ENCODE data around the gene PRKCA. TPM values are rescaled to one million over a fixed set of nuclear protein-coding genes. Genes with fewer than 3 reads are reported as not detected.

Gene PRKCA
- total and polyA plus RNA-seq, 4 donors, result 3.0 to 14.1 (median 5.4) TPM

DNA sequence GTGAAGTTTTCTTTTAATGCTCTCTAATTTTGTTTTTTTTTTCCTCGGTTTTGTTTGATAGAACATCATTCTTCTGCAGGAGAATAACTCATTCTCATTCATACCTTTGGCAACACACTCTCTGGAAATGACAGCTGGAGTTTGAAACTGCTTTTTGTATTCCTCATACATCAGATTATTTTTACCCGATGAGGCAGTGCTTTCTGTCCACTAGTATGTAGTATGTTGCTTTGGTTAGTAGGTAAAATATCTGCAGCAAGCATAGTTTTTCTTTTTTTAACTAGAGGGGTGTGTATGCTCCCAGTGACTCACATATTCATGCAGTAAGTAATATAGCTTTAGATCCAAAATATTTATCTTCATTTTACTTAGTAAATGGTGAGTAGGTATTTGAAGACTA lies 6.4 kb downstream of the PRKCA start:
- Histone ChIP-seq H3K9me3 (ENCODE audit: control insufficient read depth in 4 of 4, low read length in 3 of 4) (no peaks in the 10 kb centered on the region), H3K4me3 (ENCODE audit: low read depth in 1 of 3, low read length in 3 of 3) (no peak overlapping the region), H3K27me3 (ENCODE audit: control insufficient read depth in 4 of 4, insufficient read depth in 4 of 4, low read length in 3 of 4) (no peaks in the 10 kb centered on the region), H3K4me1 (ENCODE audit: control insufficient read depth in 4 of 4, insufficient read depth in 4 of 4, low read length in 3 of 4) (peaks cover 2 to 15% (median 11%) of the 10 kb centered on the region in 4 donors), H3K36me3 (ENCODE audit: control insufficient read depth in 4 of 4, insufficient read depth in 3 of 4, low read depth in 1 of 4, low read length in 3 of 4) (peaks cover 0 to 3% (median 0%) of the 10 kb centered on the region in 4 donors), H3K27ac (ENCODE audit: low read depth in 1 of 2, low read length in 2 of 2) (no peak overlapping the region), H3K9ac (ENCODE audit: low read depth in 1 of 2, low read length in 2 of 2) (no peak overlapping the region)
- 90% methylated on average over 2 of the region's 2 CpGs for WGBS
- TF ChIP-seq ATF3 (IDR thresholded peaks at IDR 0.05), result no peak
- no peak for TF ChIP-seq RAD21 (IDR thresholded peaks at IDR 0.05)
- no peak for TF ChIP-seq FOXA2 (IDR thresholded peaks at IDR 0.05)
- no peak for TF ChIP-seq EGR1 (IDR thresholded peaks at IDR 0.05; ENCODE audit: low read depth in 2 of 2)
- TF ChIP-seq NR2F2 (IDR thresholded peaks at IDR 0.05), result no peak
- TF ChIP-seq FOXA1 (IDR thresholded peaks at IDR 0.05), result no peak
- TF ChIP-seq MAX (IDR thresholded peaks at IDR 0.05), result no peak
- TF ChIP-seq, protein P1, sequence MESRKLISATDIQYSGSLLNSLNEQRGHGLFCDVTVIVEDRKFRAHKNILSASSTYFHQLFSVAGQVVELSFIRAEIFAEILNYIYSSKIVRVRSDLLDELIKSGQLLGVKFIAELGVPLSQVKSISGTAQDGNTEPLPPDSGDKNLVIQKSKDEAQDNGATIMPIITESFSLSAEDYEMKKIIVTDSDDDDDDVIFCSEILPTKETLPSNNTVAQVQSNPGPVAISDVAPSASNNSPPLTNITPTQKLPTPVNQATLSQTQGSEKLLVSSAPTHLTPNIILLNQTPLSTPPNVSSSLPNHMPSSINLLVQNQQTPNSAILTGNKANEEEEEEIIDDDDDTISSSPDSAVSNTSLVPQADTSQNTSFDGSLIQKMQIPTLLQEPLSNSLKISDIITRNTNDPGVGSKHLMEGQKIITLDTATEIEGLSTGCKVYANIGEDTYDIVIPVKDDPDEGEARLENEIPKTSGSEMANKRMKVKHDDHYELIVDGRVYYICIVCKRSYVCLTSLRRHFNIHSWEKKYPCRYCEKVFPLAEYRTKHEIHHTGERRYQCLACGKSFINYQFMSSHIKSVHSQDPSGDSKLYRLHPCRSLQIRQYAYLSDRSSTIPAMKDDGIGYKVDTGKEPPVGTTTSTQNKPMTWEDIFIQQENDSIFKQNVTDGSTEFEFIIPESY (IDR thresholded peaks at IDR 0.05), result no peak
- no peak for TF ChIP-seq HNF4A (conservative IDR thresholded peaks at IDR 0.05)
- no peak for TF ChIP-seq SP1 (IDR thresholded peaks at IDR 0.05)
- TF ChIP-seq HNF4G (IDR thresholded peaks at IDR 0.05), result no peak
- no peak for TF ChIP-seq YY1 (IDR thresholded peaks at IDR 0.05)
- TF ChIP-seq RXRA (IDR thresholded peaks at IDR 0.05), result no peak
- TF ChIP-seq GABPA (IDR thresholded peaks at IDR 0.05 in 1 of 2, conservative IDR thresholded peaks at IDR 0.05 in 1 of 2), result no peak
- no peak for TF ChIP-seq TAF1 (conservative IDR thresholded peaks at IDR 0.05)
- no peak for DNase-seq (ENCODE audit: low spot score)

- no peaks in the 10 kb centered on the region for H3K9me3 ChIP-seq (ENCODE audit: control insufficient read depth in 4 of 4, low read length in 3 of 4)
- 84% methylated on average over 4 of the region's 4 CpGs for WGBS
- H3K4me1 ChIP-seq (ENCODE audit: control insufficient read depth in 4 of 4, insufficient read depth in 4 of 4, low read length in 3 of 4), result peaks cover 2 to 6% (median 3%) of the 10 kb centered on the region in 4 donors
- H3K27me3 ChIP-seq (ENCODE audit: control insufficient read depth in 4 of 4, insufficient read depth in 4 of 4, low read length in 3 of 4), result no peaks in the 10 kb centered on the region
- H3K4me3 ChIP-seq (ENCODE audit: low read depth in 1 of 3, low read length in 3 of 3), result no peak overlapping the region
- H3K27ac ChIP-seq (ENCODE audit: low read depth in 1 of 2, low read length in 2 of 2), result no peak overlapping the region
- TF ChIP-seq FOXA2 (IDR thresholded peaks at IDR 0.05) (no peak), EGR1 (IDR thresholded peaks at IDR 0.05; ENCODE audit: low read depth in 2 of 2) (no peak), RAD21 (IDR thresholded peaks at IDR 0.05) (no peak), ATF3 (IDR thresholded peaks at IDR 0.05) (no peak), RXRA (IDR thresholded peaks at IDR 0.05) (no peak), GABPA (IDR thresholded peaks at IDR 0.05 in 1 of 2, conservative IDR thresholded peaks at IDR 0.05 in 1 of 2) (no peak), JUND (IDR thresholded peaks at IDR 0.05) (no peak), MAX (IDR thresholded peaks at IDR 0.05) (no peak), TAF1 (conservative IDR thresholded peaks at IDR 0.05) (no peak), SP1 (IDR thresholded peaks at IDR 0.05) (no peak), YY1 (IDR thresholded peaks at IDR 0.05) (no peak), NR2F2 (IDR thresholded peaks at IDR 0.05) (no peak), FOXA1 (IDR thresholded peaks at IDR 0.05) (no peak), HNF4A (conservative IDR thresholded peaks at IDR 0.05) (no peak), HNF4G (IDR thresholded peaks at IDR 0.05) (no peak)
- TF ChIP-seq, protein P2, sequence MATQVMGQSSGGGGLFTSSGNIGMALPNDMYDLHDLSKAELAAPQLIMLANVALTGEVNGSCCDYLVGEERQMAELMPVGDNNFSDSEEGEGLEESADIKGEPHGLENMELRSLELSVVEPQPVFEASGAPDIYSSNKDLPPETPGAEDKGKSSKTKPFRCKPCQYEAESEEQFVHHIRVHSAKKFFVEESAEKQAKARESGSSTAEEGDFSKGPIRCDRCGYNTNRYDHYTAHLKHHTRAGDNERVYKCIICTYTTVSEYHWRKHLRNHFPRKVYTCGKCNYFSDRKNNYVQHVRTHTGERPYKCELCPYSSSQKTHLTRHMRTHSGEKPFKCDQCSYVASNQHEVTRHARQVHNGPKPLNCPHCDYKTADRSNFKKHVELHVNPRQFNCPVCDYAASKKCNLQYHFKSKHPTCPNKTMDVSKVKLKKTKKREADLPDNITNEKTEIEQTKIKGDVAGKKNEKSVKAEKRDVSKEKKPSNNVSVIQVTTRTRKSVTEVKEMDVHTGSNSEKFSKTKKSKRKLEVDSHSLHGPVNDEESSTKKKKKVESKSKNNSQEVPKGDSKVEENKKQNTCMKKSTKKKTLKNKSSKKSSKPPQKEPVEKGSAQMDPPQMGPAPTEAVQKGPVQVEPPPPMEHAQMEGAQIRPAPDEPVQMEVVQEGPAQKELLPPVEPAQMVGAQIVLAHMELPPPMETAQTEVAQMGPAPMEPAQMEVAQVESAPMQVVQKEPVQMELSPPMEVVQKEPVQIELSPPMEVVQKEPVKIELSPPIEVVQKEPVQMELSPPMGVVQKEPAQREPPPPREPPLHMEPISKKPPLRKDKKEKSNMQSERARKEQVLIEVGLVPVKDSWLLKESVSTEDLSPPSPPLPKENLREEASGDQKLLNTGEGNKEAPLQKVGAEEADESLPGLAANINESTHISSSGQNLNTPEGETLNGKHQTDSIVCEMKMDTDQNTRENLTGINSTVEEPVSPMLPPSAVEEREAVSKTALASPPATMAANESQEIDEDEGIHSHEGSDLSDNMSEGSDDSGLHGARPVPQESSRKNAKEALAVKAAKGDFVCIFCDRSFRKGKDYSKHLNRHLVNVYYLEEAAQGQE (IDR thresholded peaks at IDR 0.05), result no peak
- TF ChIP-seq, protein P3, sequence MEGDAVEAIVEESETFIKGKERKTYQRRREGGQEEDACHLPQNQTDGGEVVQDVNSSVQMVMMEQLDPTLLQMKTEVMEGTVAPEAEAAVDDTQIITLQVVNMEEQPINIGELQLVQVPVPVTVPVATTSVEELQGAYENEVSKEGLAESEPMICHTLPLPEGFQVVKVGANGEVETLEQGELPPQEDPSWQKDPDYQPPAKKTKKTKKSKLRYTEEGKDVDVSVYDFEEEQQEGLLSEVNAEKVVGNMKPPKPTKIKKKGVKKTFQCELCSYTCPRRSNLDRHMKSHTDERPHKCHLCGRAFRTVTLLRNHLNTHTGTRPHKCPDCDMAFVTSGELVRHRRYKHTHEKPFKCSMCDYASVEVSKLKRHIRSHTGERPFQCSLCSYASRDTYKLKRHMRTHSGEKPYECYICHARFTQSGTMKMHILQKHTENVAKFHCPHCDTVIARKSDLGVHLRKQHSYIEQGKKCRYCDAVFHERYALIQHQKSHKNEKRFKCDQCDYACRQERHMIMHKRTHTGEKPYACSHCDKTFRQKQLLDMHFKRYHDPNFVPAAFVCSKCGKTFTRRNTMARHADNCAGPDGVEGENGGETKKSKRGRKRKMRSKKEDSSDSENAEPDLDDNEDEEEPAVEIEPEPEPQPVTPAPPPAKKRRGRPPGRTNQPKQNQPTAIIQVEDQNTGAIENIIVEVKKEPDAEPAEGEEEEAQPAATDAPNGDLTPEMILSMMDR (IDR thresholded peaks at IDR 0.05; ENCODE audit: low read depth, low read length, missing input control), result no peak
- TF ChIP-seq, protein P1 (IDR thresholded peaks at IDR 0.05), result no peak
- no peak for DNase-seq (ENCODE audit: low spot score)
- H3K9ac ChIP-seq (ENCODE audit: low read depth in 1 of 2, low read length in 2 of 2), result no peak overlapping the region
- peaks cover 0 to 3% (median 0%) of the 10 kb centered on the region in 4 donors for H3K36me3 ChIP-seq (ENCODE audit: control insufficient read depth in 4 of 4, insufficient read depth in 3 of 4, low read depth in 1 of 4, low read length in 3 of 4)
These were observed 7.4 kb downstream of the PRKCA start for GRCh38 chr17:66309793-66310192.

All from liver (tissue), 9 donors.